HG03354 (cell line): ENCODE measurements around the gene CSTF3.
"Not testable (repeated sequence)": the region's sequence is repeated elsewhere in the genome, so short reads cannot be mapped to it uniquely, and the experiment has no call there.

ENCODE experiments used
- ATAC-seq: cut with Tn5 transposase; IDR thresholded peaks from one replicate; pipeline ENCODE4 v1.9.1; 2021; ENCODE audit warnings: mild to moderate bottlenecking; ENCODE audit not compliant: unreplicated experiment, poor library complexity, severe bottlenecking

Gene CSTF3

GRCh38 chr11:33103836-33104235, 57.4 kb downstream of the CSTF3 start:
- ATAC-seq = no peak

- ATAC-seq = no peak
Observed at GRCh38 chr11:33094157-33094556, 67.1 kb downstream of the CSTF3 start.

- no peak for ATAC-seq
Observed at GRCh38 chr11:33089776-33090175, 71.5 kb downstream of the CSTF3 start.

GRCh38 chr11:33086017-33086416, 75.3 kb downstream of the CSTF3 start:
- ATAC-seq = no peak

- no peak for ATAC-seq
Observed at GRCh38 chr11:33083918-33084317, 77.4 kb downstream of the CSTF3 start.

GRCh38 chr11:33072465-33072864, 88.8 kb downstream of the CSTF3 start:
- no peak for ATAC-seq

GRCh38 chr11:33068611-33069340, 92.5 kb downstream of the CSTF3 start:
- no peak for ATAC-seq

- ATAC-seq = no peak
Observed at GRCh38 chr11:33067294-33067693, 94.0 kb downstream of the CSTF3 start.

- ATAC-seq = peak; percentile 66
Observed at GRCh38 chr11:33065445-33066178, 95.7 kb downstream of the CSTF3 start.

GRCh38 chr11:33064866-33065265, 96.4 kb downstream of the CSTF3 start:
- ATAC-seq = no peak

GRCh38 chr11:33064033-33064825, 97.1 kb downstream of the CSTF3 start:
- ATAC-seq = no peak

GRCh38 chr11:33063326-33063881, 97.9 kb downstream of the CSTF3 start:
- ATAC-seq = no peak

- ATAC-seq = no peak
Observed at GRCh38 chr11:33062137-33062536, 99.1 kb downstream of the CSTF3 start.

GRCh38 chr11:33060271-33060670, 101.0 kb downstream of the CSTF3 start:
- no peak for ATAC-seq

GRCh38 chr11:33059331-33060007, 101.8 kb downstream of the CSTF3 start:
- no peak for ATAC-seq

GRCh38 chr11:33057284-33057683, 104.0 kb downstream of the CSTF3 start:
- no peak for ATAC-seq

GRCh38 chr11:33055375-33055774, 105.9 kb downstream of the CSTF3 start:
- no peak for ATAC-seq

GRCh38 chr11:33052231-33052630, 109.0 kb downstream of the CSTF3 start:
- ATAC-seq = no peak

- ATAC-seq = not testable (repeated sequence)
Observed at GRCh38 chr11:33049565-33050408, 111.5 kb downstream of the CSTF3 start.
